ENCODE results near the gene ADRA2B.
"Not testable (repeated sequence)": the region's sequence is repeated elsewhere in the genome, so short reads cannot be mapped to it uniquely, and the experiment has no call there.

GRCh38 chr2:96065954-96066353 lies 50.4 kb downstream of the ADRA2B start:
- TF ChIP-seq CTCF, POLR2A (IDR thresholded peaks at IDR 0.05): not testable (repeated sequence)

All from Peyer's patch (tissue), 4 donors.